GM12878 (cell line): Measurements from ENCODE around the gene FANCC.

Source experiments
- BHLHE40 ChIP-seq, 2 experiments: fragments of 450-650 bp in 1 of 2; IDR thresholded peaks; 2 replicates each; pipeline ENCODE4 v1.6.1; 2011 to 2017; ENCODE audit warnings: low read depth in 2 of 2, borderline replicate concordance in 1 of 2, improper control_type of control experiment in 1 of 2, low read length in 1 of 2, mild to moderate bottlenecking in 1 of 2
- EP300 ChIP-seq, 2 experiments: fragments of 150-350 bp in 1 of 2; IDR thresholded peaks; 2 replicates each; pipeline ENCODE4 v1.6.1; 2011 to 2012; ENCODE audit warnings: low read depth in 2 of 2, low read length in 2 of 2, borderline replicate concordance in 1 of 2, improper control_type of control experiment in 1 of 2, inconsistent platforms in 1 of 2; ENCODE audit not compliant: control insufficient read depth in 1 of 2
- MXI1 ChIP-seq: fragments of 150-350 bp; IDR thresholded peaks from 2 replicates; pipeline ENCODE4 v1.6.1; 2011; ENCODE audit warnings: low read depth, mild to moderate bottlenecking, inconsistent platforms, low read length, improper control_type of control experiment
- NBN ChIP-seq: fragments of 450-650 bp; IDR thresholded peaks from 2 replicates; pipeline ENCODE4 v1.6.1; 2016
- POLR2A ChIP-seq: IDR thresholded peaks from 2 replicates; pipeline ENCODE4 v1.6.1; 2011; ENCODE audit warnings: low read depth, mild to moderate bottlenecking, low read length
- TAF1 ChIP-seq: IDR thresholded peaks from 2 replicates; pipeline ENCODE4 v1.6.1; 2011; ENCODE audit warnings: mild to moderate bottlenecking, low read depth, low read length, borderline replicate concordance
- TF ChIP-seq, protein P1 (sequence below): fragments of 450-650 bp; conservative IDR thresholded peaks from 2 replicates; pipeline ENCODE4 v1.6.1; 2017; ENCODE audit warnings: mild to moderate bottlenecking, moderate library complexity
- TF ChIP-seq, protein P2 (sequence below), 3 experiments: IDR thresholded peaks in 2 of 3; conservative IDR thresholded peaks in 1 of 3; 2 replicates each; pipeline ENCODE4 v1.5.1; 2011; ENCODE audit warnings: low read depth in 3 of 3, low read length in 3 of 3, mild to moderate bottlenecking in 3 of 3, control low read depth in 2 of 3, moderate library complexity in 2 of 3, inconsistent platforms in 1 of 3, mixed read lengths in 1 of 3; ENCODE audit not compliant: control insufficient read depth in 2 of 3, insufficient read depth in 1 of 3; ENCODE audit errors: extremely low read depth in 1 of 3
- TF ChIP-seq, protein P3 (sequence below): IDR thresholded peaks from 2 replicates; pipeline ENCODE4 v1.6.1; 2011; ENCODE audit warnings: low read depth, mild to moderate bottlenecking, low read length, moderate library complexity, borderline replicate concordance; ENCODE audit errors: extremely low read depth
- TF ChIP-seq, protein P4 (sequence below): IDR thresholded peaks from 2 replicates; pipeline ENCODE4 v1.6.1; 2011; ENCODE audit warnings: low read depth, low read length, improper control_type of control experiment, borderline replicate concordance
- TF ChIP-seq, protein P5 (sequence below): fragments of 450-650 bp; IDR thresholded peaks from 2 replicates; pipeline ENCODE4 v1.6.1; 2017; ENCODE audit warnings: mild to moderate bottlenecking

DNA sequence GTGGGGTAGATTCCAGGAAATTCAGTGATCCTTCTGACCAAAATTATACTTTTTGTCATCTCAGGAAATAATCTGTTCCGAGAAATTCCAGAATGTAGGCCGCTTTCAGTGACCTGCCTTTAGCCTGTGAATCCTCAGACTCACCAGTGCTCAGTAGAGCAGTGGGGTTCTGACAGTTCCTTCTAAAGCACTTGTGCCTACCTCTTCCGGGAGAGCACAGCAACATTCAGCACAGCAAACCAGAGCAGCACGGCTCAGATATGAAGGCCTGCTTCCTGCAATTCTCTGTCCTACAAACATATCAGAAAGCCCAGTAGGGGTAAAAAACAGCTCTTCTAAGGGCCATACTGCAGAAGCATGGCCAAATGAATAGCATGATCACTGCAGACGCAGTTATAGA lies 15.0 kb downstream of the FANCC start:
- no peak for TF ChIP-seq MXI1
- TF ChIP-seq, protein P1, sequence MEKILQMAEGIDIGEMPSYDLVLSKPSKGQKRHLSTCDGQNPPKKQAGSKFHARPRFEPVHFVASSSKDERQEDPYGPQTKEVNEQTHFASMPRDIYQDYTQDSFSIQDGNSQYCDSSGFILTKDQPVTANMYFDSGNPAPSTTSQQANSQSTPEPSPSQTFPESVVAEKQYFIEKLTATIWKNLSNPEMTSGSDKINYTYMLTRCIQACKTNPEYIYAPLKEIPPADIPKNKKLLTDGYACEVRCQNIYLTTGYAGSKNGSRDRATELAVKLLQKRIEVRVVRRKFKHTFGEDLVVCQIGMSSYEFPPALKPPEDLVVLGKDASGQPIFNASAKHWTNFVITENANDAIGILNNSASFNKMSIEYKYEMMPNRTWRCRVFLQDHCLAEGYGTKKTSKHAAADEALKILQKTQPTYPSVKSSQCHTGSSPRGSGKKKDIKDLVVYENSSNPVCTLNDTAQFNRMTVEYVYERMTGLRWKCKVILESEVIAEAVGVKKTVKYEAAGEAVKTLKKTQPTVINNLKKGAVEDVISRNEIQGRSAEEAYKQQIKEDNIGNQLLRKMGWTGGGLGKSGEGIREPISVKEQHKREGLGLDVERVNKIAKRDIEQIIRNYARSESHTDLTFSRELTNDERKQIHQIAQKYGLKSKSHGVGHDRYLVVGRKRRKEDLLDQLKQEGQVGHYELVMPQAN, result no peak
- TF ChIP-seq, protein P2, sequence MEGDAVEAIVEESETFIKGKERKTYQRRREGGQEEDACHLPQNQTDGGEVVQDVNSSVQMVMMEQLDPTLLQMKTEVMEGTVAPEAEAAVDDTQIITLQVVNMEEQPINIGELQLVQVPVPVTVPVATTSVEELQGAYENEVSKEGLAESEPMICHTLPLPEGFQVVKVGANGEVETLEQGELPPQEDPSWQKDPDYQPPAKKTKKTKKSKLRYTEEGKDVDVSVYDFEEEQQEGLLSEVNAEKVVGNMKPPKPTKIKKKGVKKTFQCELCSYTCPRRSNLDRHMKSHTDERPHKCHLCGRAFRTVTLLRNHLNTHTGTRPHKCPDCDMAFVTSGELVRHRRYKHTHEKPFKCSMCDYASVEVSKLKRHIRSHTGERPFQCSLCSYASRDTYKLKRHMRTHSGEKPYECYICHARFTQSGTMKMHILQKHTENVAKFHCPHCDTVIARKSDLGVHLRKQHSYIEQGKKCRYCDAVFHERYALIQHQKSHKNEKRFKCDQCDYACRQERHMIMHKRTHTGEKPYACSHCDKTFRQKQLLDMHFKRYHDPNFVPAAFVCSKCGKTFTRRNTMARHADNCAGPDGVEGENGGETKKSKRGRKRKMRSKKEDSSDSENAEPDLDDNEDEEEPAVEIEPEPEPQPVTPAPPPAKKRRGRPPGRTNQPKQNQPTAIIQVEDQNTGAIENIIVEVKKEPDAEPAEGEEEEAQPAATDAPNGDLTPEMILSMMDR (IDR thresholded peaks at IDR 0.05 in 2 of 3, conservative IDR thresholded peaks at IDR 0.05 in 1 of 3; ENCODE audit: control insufficient read depth in 2 of 3, extremely low read depth in 1 of 3, insufficient read depth in 1 of 3, low read depth in 3 of 3, low read length in 3 of 3), result no peak
- TF ChIP-seq TAF1, result no peak
- no peak for TF ChIP-seq POLR2A
- TF ChIP-seq BHLHE40 (IDR thresholded peaks at IDR 0.05; ENCODE audit: borderline replicate concordance in 1 of 2, low read depth in 2 of 2, low read length in 1 of 2), result no peak
- TF ChIP-seq, protein P3, sequence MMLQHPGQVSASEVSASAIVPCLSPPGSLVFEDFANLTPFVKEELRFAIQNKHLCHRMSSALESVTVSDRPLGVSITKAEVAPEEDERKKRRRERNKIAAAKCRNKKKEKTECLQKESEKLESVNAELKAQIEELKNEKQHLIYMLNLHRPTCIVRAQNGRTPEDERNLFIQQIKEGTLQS, result no peak
- TF ChIP-seq NBN, result no peak
- TF ChIP-seq, protein P4, sequence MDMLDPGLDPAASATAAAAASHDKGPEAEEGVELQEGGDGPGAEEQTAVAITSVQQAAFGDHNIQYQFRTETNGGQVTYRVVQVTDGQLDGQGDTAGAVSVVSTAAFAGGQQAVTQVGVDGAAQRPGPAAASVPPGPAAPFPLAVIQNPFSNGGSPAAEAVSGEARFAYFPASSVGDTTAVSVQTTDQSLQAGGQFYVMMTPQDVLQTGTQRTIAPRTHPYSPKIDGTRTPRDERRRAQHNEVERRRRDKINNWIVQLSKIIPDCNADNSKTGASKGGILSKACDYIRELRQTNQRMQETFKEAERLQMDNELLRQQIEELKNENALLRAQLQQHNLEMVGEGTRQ, result no peak
- no peak for TF ChIP-seq EP300 (IDR thresholded peaks at IDR 0.05; ENCODE audit: borderline replicate concordance in 1 of 2, control insufficient read depth in 1 of 2, low read depth in 2 of 2, low read length in 2 of 2)
- TF ChIP-seq, protein P5, sequence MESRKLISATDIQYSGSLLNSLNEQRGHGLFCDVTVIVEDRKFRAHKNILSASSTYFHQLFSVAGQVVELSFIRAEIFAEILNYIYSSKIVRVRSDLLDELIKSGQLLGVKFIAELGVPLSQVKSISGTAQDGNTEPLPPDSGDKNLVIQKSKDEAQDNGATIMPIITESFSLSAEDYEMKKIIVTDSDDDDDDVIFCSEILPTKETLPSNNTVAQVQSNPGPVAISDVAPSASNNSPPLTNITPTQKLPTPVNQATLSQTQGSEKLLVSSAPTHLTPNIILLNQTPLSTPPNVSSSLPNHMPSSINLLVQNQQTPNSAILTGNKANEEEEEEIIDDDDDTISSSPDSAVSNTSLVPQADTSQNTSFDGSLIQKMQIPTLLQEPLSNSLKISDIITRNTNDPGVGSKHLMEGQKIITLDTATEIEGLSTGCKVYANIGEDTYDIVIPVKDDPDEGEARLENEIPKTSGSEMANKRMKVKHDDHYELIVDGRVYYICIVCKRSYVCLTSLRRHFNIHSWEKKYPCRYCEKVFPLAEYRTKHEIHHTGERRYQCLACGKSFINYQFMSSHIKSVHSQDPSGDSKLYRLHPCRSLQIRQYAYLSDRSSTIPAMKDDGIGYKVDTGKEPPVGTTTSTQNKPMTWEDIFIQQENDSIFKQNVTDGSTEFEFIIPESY, result no peak
